ENCODE results near the gene INPP5J.

DNA sequence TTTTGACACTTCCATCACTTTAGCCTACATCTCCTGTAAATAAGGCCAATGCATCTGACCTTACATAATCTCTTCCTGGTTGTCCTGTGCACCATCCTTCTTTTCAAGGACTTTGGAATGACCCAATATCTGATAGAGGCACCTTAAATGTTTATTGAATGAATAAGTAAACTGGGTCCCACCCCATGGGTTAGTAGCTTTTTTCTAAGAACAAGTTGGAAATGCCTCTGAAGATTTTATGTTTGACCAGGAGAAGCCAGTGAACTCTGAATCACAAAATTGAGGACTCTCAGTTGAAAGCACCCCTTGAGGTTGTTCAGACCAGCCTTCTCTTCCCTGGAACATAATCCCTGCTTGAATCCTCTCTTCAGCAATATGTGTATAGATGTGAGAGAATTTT is 38.6 kb downstream of the INPP5J start:
- TF ChIP-seq, protein P1, sequence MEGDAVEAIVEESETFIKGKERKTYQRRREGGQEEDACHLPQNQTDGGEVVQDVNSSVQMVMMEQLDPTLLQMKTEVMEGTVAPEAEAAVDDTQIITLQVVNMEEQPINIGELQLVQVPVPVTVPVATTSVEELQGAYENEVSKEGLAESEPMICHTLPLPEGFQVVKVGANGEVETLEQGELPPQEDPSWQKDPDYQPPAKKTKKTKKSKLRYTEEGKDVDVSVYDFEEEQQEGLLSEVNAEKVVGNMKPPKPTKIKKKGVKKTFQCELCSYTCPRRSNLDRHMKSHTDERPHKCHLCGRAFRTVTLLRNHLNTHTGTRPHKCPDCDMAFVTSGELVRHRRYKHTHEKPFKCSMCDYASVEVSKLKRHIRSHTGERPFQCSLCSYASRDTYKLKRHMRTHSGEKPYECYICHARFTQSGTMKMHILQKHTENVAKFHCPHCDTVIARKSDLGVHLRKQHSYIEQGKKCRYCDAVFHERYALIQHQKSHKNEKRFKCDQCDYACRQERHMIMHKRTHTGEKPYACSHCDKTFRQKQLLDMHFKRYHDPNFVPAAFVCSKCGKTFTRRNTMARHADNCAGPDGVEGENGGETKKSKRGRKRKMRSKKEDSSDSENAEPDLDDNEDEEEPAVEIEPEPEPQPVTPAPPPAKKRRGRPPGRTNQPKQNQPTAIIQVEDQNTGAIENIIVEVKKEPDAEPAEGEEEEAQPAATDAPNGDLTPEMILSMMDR (IDR thresholded peaks at IDR 0.05), result no peak
- TF ChIP-seq, protein P2, sequence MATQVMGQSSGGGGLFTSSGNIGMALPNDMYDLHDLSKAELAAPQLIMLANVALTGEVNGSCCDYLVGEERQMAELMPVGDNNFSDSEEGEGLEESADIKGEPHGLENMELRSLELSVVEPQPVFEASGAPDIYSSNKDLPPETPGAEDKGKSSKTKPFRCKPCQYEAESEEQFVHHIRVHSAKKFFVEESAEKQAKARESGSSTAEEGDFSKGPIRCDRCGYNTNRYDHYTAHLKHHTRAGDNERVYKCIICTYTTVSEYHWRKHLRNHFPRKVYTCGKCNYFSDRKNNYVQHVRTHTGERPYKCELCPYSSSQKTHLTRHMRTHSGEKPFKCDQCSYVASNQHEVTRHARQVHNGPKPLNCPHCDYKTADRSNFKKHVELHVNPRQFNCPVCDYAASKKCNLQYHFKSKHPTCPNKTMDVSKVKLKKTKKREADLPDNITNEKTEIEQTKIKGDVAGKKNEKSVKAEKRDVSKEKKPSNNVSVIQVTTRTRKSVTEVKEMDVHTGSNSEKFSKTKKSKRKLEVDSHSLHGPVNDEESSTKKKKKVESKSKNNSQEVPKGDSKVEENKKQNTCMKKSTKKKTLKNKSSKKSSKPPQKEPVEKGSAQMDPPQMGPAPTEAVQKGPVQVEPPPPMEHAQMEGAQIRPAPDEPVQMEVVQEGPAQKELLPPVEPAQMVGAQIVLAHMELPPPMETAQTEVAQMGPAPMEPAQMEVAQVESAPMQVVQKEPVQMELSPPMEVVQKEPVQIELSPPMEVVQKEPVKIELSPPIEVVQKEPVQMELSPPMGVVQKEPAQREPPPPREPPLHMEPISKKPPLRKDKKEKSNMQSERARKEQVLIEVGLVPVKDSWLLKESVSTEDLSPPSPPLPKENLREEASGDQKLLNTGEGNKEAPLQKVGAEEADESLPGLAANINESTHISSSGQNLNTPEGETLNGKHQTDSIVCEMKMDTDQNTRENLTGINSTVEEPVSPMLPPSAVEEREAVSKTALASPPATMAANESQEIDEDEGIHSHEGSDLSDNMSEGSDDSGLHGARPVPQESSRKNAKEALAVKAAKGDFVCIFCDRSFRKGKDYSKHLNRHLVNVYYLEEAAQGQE (IDR thresholded peaks at IDR 0.05; ENCODE audit: insufficient read depth in 1 of 2, low read depth in 2 of 2, low read length in 1 of 2), result no peak

All from Panc1 (cell line).